Nephron progenitor cell (in vitro differentiated cells): Measurements from ENCODE around the gene PHLDA1.

Experiments used
- DNase-seq: peaks from one replicate; pipeline ENCODE4 v3.0.0; 2021
- H3K27ac Mint-ChIP-seq: 2 replicates; pipeline ENCODE4 v1.8.0; 2021; ENCODE audit warnings: mild to moderate bottlenecking, moderate library complexity, mixed read lengths
- H3K27me3 Mint-ChIP-seq: 2 replicates; pipeline ENCODE4 v1.8.0; 2021; ENCODE audit warnings: mild to moderate bottlenecking, low read depth, mixed read lengths; ENCODE audit not compliant: poor library complexity
- H3K36me3 Mint-ChIP-seq: 2 replicates; pipeline ENCODE4 v1.8.0; 2021; ENCODE audit warnings: low read depth, mixed read lengths
- H3K4me1 Mint-ChIP-seq: 2 replicates; pipeline ENCODE4 v1.8.0; 2021; ENCODE audit warnings: mixed read lengths
- H3K4me3 Mint-ChIP-seq: 2 replicates; pipeline ENCODE4 v1.8.0; 2021; ENCODE audit warnings: mild to moderate bottlenecking, moderate library complexity, mixed read lengths
- H3K9me3 Mint-ChIP-seq: 2 replicates; pipeline ENCODE4 v1.8.0; 2021; ENCODE audit warnings: mild to moderate bottlenecking, moderate library complexity, mixed read lengths
- CTCF ChIP-seq: fragments of 200-600 bp; sonication (generic); IDR thresholded peaks from 2 replicates; pipeline ENCODE4 v1.5.0; 2021; ENCODE audit warnings: antibody characterized with exemption

The PHLDA1 gene

GRCh38 chr12:76018672-76019071, 12.9 kb downstream of the PHLDA1 start:
- no peak for TF ChIP-seq CTCF
- H3K4me1 Mint-ChIP-seq, result peaks cover 46% of the 10 kb centered on the region
- DNase-seq, result no peak
- H3K27me3 Mint-ChIP-seq, result no peaks in the 10 kb centered on the region
- H3K9me3 Mint-ChIP-seq, result peaks cover 3% of the 10 kb centered on the region
- H3K4me3 Mint-ChIP-seq, result no peak overlapping the region
- H3K27ac Mint-ChIP-seq, result no peak overlapping the region
- H3K36me3 Mint-ChIP-seq, result no peaks in the 10 kb centered on the region

GRCh38 chr12:76018111-76018510, 13.5 kb downstream of the PHLDA1 start:
- TF ChIP-seq CTCF, result no peak
- Mint-ChIP-seq H3K9me3 (peaks cover 3% of the 10 kb centered on the region), H3K4me3 (no peak overlapping the region), H3K27me3 (no peaks in the 10 kb centered on the region), H3K4me1 (peaks cover 48% of the 10 kb centered on the region), H3K36me3 (no peaks in the 10 kb centered on the region), H3K27ac (peak overlapping the region; percentile 53)
- DNase-seq, result no peak

GRCh38 chr12:76014007-76014406, 17.6 kb downstream of the PHLDA1 start:
- no peak for TF ChIP-seq CTCF
- H3K4me1 Mint-ChIP-seq, result peaks cover 63% of the 10 kb centered on the region
- no peaks in the 10 kb centered on the region for H3K36me3 Mint-ChIP-seq
- no peaks in the 10 kb centered on the region for H3K27me3 Mint-ChIP-seq
- no peak overlapping the region for H3K27ac Mint-ChIP-seq
- peaks cover 3% of the 10 kb centered on the region for H3K9me3 Mint-ChIP-seq
- H3K4me3 Mint-ChIP-seq, result no peak overlapping the region
- DNase-seq, result no peak

- no peak overlapping the region for H3K27ac Mint-ChIP-seq
- H3K4me1 Mint-ChIP-seq, result peaks cover 63% of the 10 kb centered on the region
- no peaks in the 10 kb centered on the region for H3K27me3 Mint-ChIP-seq
These were observed 18.0 kb downstream of the PHLDA1 start for GRCh38 chr12:76013603-76014002.

GRCh38 chr12:76012644-76013043, 18.9 kb downstream of the PHLDA1 start:
- no peaks in the 10 kb centered on the region for H3K27me3 Mint-ChIP-seq

More at GRCh38 chr12:76013603-76014002, 18.0 kb downstream of the PHLDA1 start:
- no peak for TF ChIP-seq CTCF
- no peaks in the 10 kb centered on the region for H3K36me3 Mint-ChIP-seq
- H3K9me3 Mint-ChIP-seq, result peaks cover 3% of the 10 kb centered on the region
- DNase-seq, result no peak
- H3K4me3 Mint-ChIP-seq, result no peak overlapping the region

More at GRCh38 chr12:76012644-76013043, 18.9 kb downstream of the PHLDA1 start:
- Mint-ChIP-seq H3K4me1 (peaks cover 65% of the 10 kb centered on the region), H3K9me3 (peaks cover 3% of the 10 kb centered on the region), H3K27ac (no peak overlapping the region), H3K4me3 (no peak overlapping the region), H3K36me3 (no peaks in the 10 kb centered on the region)
- DNase-seq, result peak; percentile 40
- no peak for TF ChIP-seq CTCF
